ENCODE data around the gene ABLIM1.

ABLIM1 gene

GRCh38 chr10:114681542-114681941, 23.5 kb upstream of the ABLIM1 start:
- H2BK120ac ChIP-seq (ENCODE audit: low read depth, low read length): no peak overlapping the region
- H2BK15ac ChIP-seq (ENCODE audit: low read depth, poor library complexity, severe bottlenecking): no peak overlapping the region
- H3K36me3 ChIP-seq (ENCODE audit: control insufficient read depth in 1 of 2, insufficient read depth in 2 of 2, low read depth in 1 of 2, low read length in 2 of 2): no peaks in the 10 kb centered on the region
- DNase-seq: peak; percentile 28
- no peak overlapping the region for H3K4me3 ChIP-seq (ENCODE audit: insufficient read depth in 1 of 2, low read depth in 1 of 2, low read length in 2 of 2)
- H3K9ac ChIP-seq (ENCODE audit: low read length): no peak overlapping the region
- H3K9me3 ChIP-seq (ENCODE audit: control insufficient read depth, low read length): no peaks in the 10 kb centered on the region
- no peak overlapping the region for H3K4me2 ChIP-seq (ENCODE audit: low read length, poor library complexity, severe bottlenecking)
- peaks cover 3% of the 10 kb centered on the region for H3K79me1 ChIP-seq (replicated peaks; ENCODE audit: low read length, poor library complexity, severe bottlenecking)
- no peak overlapping the region for H2BK5ac ChIP-seq (ENCODE audit: low read depth, low read length, poor library complexity, severe bottlenecking)
- no peak overlapping the region for H3K27ac ChIP-seq (ENCODE audit: low read length, poor library complexity, severe bottlenecking)
- no peak overlapping the region for H2AFZ ChIP-seq (ENCODE audit: low read depth, low read length)
- no peak overlapping the region for H4K91ac ChIP-seq (ENCODE audit: low read length)
- peaks cover 14% of the 10 kb centered on the region for H3K4me1 ChIP-seq (ENCODE audit: control insufficient read depth, insufficient read depth, low read depth, low read length)
- H3K4ac ChIP-seq (ENCODE audit: low read depth in 1 of 2, low read length in 2 of 2): no peak overlapping the region
- peak overlapping the region in 1 of 2 experiments; percentile 87 for H3K14ac ChIP-seq (ENCODE audit: low read length in 2 of 2)
- H2AK5ac ChIP-seq (ENCODE audit: low read length, severe bottlenecking): no peak overlapping the region
- 81% methylated on average over 5 of the region's 5 CpGs for WGBS
- no peak overlapping the region for H4K8ac ChIP-seq (ENCODE audit: low read length)
- no peaks in the 10 kb centered on the region for H3K27me3 ChIP-seq (ENCODE audit: control insufficient read depth in 1 of 2, insufficient read depth in 1 of 2, low read length in 2 of 2)
- peak overlapping the region in 1 of 2 experiments; percentile 80 for H3K18ac ChIP-seq (ENCODE audit: low read depth in 1 of 2, low read length in 2 of 2)
- H2BK12ac ChIP-seq (ENCODE audit: low read length in 2 of 2): peak overlapping the region in 1 of 2 experiments; percentile 67
- H3K23ac ChIP-seq (ENCODE audit: low read length in 2 of 2): no peak overlapping the region

- no peak overlapping the region for H2BK5ac ChIP-seq (ENCODE audit: low read depth, low read length, poor library complexity, severe bottlenecking)
- no peaks in the 10 kb centered on the region for H3K9me3 ChIP-seq (ENCODE audit: control insufficient read depth, low read length)
- H3K79me1 ChIP-seq (replicated peaks; ENCODE audit: low read length, poor library complexity, severe bottlenecking): peaks cover 3% of the 10 kb centered on the region
Observed at GRCh38 chr10:114680543-114681117, 22.6 kb upstream of the ABLIM1 start.

GRCh38 chr10:114679552-114679951, 21.5 kb upstream of the ABLIM1 start:
- H3K4me3 ChIP-seq (ENCODE audit: insufficient read depth in 1 of 2, low read depth in 1 of 2, low read length in 2 of 2): no peak overlapping the region
- no peak overlapping the region for H3K14ac ChIP-seq (ENCODE audit: low read length in 2 of 2)
- H3K4me1 ChIP-seq (ENCODE audit: control insufficient read depth, insufficient read depth, low read depth, low read length): peaks cover 10% of the 10 kb centered on the region
- no peak for DNase-seq
- H3K27me3 ChIP-seq (ENCODE audit: control insufficient read depth in 1 of 2, insufficient read depth in 1 of 2, low read length in 2 of 2): no peaks in the 10 kb centered on the region
- no peak overlapping the region for H2BK15ac ChIP-seq (ENCODE audit: low read depth, poor library complexity, severe bottlenecking)
- WGBS: 79% methylated on average over 1 of the region's 5 CpGs
- H2AK5ac ChIP-seq (ENCODE audit: low read length, severe bottlenecking): no peak overlapping the region
- no peaks in the 10 kb centered on the region for H3K36me3 ChIP-seq (ENCODE audit: control insufficient read depth in 1 of 2, insufficient read depth in 2 of 2, low read depth in 1 of 2, low read length in 2 of 2)
- no peak overlapping the region for H4K8ac ChIP-seq (ENCODE audit: low read length)
- H3K9me3 ChIP-seq (ENCODE audit: control insufficient read depth, low read length): no peaks in the 10 kb centered on the region
- H3K23ac ChIP-seq (ENCODE audit: low read length in 2 of 2): no peak overlapping the region
- H3K4me2 ChIP-seq (ENCODE audit: low read length, poor library complexity, severe bottlenecking): no peak overlapping the region
- no peak overlapping the region for H2BK12ac ChIP-seq (ENCODE audit: low read length in 2 of 2)
- no peak overlapping the region for H2BK5ac ChIP-seq (ENCODE audit: low read depth, low read length, poor library complexity, severe bottlenecking)
- H3K9ac ChIP-seq (ENCODE audit: low read length): no peak overlapping the region
- no peak overlapping the region for H3K18ac ChIP-seq (ENCODE audit: low read depth in 1 of 2, low read length in 2 of 2)
- no peak overlapping the region for H4K91ac ChIP-seq (ENCODE audit: low read length)
- no peak overlapping the region for H2AFZ ChIP-seq (ENCODE audit: low read depth, low read length)
- H3K79me1 ChIP-seq (replicated peaks; ENCODE audit: low read length, poor library complexity, severe bottlenecking): peaks cover 3% of the 10 kb centered on the region
- H3K27ac ChIP-seq (ENCODE audit: low read length, poor library complexity, severe bottlenecking): no peak overlapping the region
- no peak overlapping the region for H3K4ac ChIP-seq (ENCODE audit: low read depth in 1 of 2, low read length in 2 of 2)
- no peak overlapping the region for H2BK120ac ChIP-seq (ENCODE audit: low read depth, low read length)

More at GRCh38 chr10:114680543-114681117, 22.6 kb upstream of the ABLIM1 start:
- H2AK5ac ChIP-seq (ENCODE audit: low read length, severe bottlenecking): peak overlapping the region; percentile 59
- H3K27me3 ChIP-seq (ENCODE audit: control insufficient read depth in 1 of 2, insufficient read depth in 1 of 2, low read length in 2 of 2): no peaks in the 10 kb centered on the region
- H3K4ac ChIP-seq (ENCODE audit: low read depth in 1 of 2, low read length in 2 of 2): no peak overlapping the region
- H3K36me3 ChIP-seq (ENCODE audit: control insufficient read depth in 1 of 2, insufficient read depth in 2 of 2, low read depth in 1 of 2, low read length in 2 of 2): no peaks in the 10 kb centered on the region
- no peak overlapping the region for H3K4me3 ChIP-seq (ENCODE audit: insufficient read depth in 1 of 2, low read depth in 1 of 2, low read length in 2 of 2)
- H2BK12ac ChIP-seq (ENCODE audit: low read length in 2 of 2): peak overlapping the region in 1 of 2 experiments; percentile 39
- no peak overlapping the region for H3K4me2 ChIP-seq (ENCODE audit: low read length, poor library complexity, severe bottlenecking)
- H2BK15ac ChIP-seq (ENCODE audit: low read depth, poor library complexity, severe bottlenecking): no peak overlapping the region
- peaks cover 13% of the 10 kb centered on the region for H3K4me1 ChIP-seq (ENCODE audit: control insufficient read depth, insufficient read depth, low read depth, low read length)
- H4K8ac ChIP-seq (ENCODE audit: low read length): no peak overlapping the region
- H2BK120ac ChIP-seq (ENCODE audit: low read depth, low read length): no peak overlapping the region
- H3K14ac ChIP-seq (ENCODE audit: low read length in 2 of 2): no peak overlapping the region
- 95% methylated on average over 3 of the region's 3 CpGs for WGBS
- no peak overlapping the region for H3K9ac ChIP-seq (ENCODE audit: low read length)
- H4K91ac ChIP-seq (ENCODE audit: low read length): no peak overlapping the region
- no peak overlapping the region for H3K18ac ChIP-seq (ENCODE audit: low read depth in 1 of 2, low read length in 2 of 2)
- H3K27ac ChIP-seq (ENCODE audit: low read length, poor library complexity, severe bottlenecking): no peak overlapping the region
- no peak for DNase-seq
- H2AFZ ChIP-seq (ENCODE audit: low read depth, low read length): no peak overlapping the region
- no peak overlapping the region for H3K23ac ChIP-seq (ENCODE audit: low read length in 2 of 2)

GRCh38 chr10:114678820-114679219, 20.7 kb upstream of the ABLIM1 start:
- Histone ChIP-seq H3K79me1 (replicated peaks; ENCODE audit: low read length, poor library complexity, severe bottlenecking) (peaks cover 3% of the 10 kb centered on the region), H2BK120ac (ENCODE audit: low read depth, low read length) (no peak overlapping the region), H2BK12ac (ENCODE audit: low read length in 2 of 2) (no peak overlapping the region), H3K4me3 (ENCODE audit: insufficient read depth in 1 of 2, low read depth in 1 of 2, low read length in 2 of 2) (no peak overlapping the region), H4K91ac (ENCODE audit: low read length) (no peak overlapping the region), H3K23ac (ENCODE audit: low read length in 2 of 2) (no peak overlapping the region), H4K8ac (ENCODE audit: low read length) (no peak overlapping the region), H3K14ac (ENCODE audit: low read length in 2 of 2) (no peak overlapping the region), H2BK5ac (ENCODE audit: low read depth, low read length, poor library complexity, severe bottlenecking) (no peak overlapping the region), H2BK15ac (ENCODE audit: low read depth, poor library complexity, severe bottlenecking) (no peak overlapping the region), H3K27me3 (ENCODE audit: control insufficient read depth in 1 of 2, insufficient read depth in 1 of 2, low read length in 2 of 2) (no peaks in the 10 kb centered on the region), H3K4ac (ENCODE audit: low read depth in 1 of 2, low read length in 2 of 2) (no peak overlapping the region), H3K27ac (ENCODE audit: low read length, poor library complexity, severe bottlenecking) (no peak overlapping the region), H2AFZ (ENCODE audit: low read depth, low read length) (no peak overlapping the region), H3K18ac (ENCODE audit: low read depth in 1 of 2, low read length in 2 of 2) (no peak overlapping the region), H3K4me1 (ENCODE audit: control insufficient read depth, insufficient read depth, low read depth, low read length) (peaks cover 7% of the 10 kb centered on the region), H2AK5ac (ENCODE audit: low read length, severe bottlenecking) (no peak overlapping the region), H3K4me2 (ENCODE audit: low read length, poor library complexity, severe bottlenecking) (no peak overlapping the region), H3K9ac (ENCODE audit: low read length) (no peak overlapping the region), H3K9me3 (ENCODE audit: control insufficient read depth, low read length) (no peaks in the 10 kb centered on the region), H3K36me3 (ENCODE audit: control insufficient read depth in 1 of 2, insufficient read depth in 2 of 2, low read depth in 1 of 2, low read length in 2 of 2) (no peaks in the 10 kb centered on the region)
- WGBS: 86% methylated on average over 2 of the region's 2 CpGs
- DNase-seq: no peak

All from mesenchymal stem cell (in vitro differentiated cells and primary cell).